NB4 (cell line): ENCODE data around the gene ADCY3.
"Not testable (repeated sequence)": the region's sequence is repeated elsewhere in the genome, so short reads cannot be mapped to it uniquely, and the experiment has no call there.

Source experiments
- DNase-seq: peaks from one replicate; pipeline ENCODE4 v3.0.0; 2010; ENCODE audit warnings: low read depth
- H3K4me3 ChIP-seq: one replicate; pipeline ENCODE4 v1.5.1; 2011; ENCODE audit warnings: mild to moderate bottlenecking, low read depth, low read length, moderate library complexity
- CTCF ChIP-seq: IDR thresholded peaks from one replicate; pipeline ENCODE4 v1.5.1; 2012; ENCODE audit warnings: low read depth, low read length
- MAX ChIP-seq: IDR thresholded peaks from 2 replicates; pipeline ENCODE4 v1.6.1; 2011; ENCODE audit warnings: low read depth, low read length
- MYC ChIP-seq: IDR thresholded peaks from 2 replicates; pipeline ENCODE4 v1.6.1; 2011; ENCODE audit warnings: low read depth, low read length
- POLR2A ChIP-seq: IDR thresholded peaks from 2 replicates; pipeline ENCODE4 v1.6.1; 2011; ENCODE audit warnings: mild to moderate bottlenecking; ENCODE audit not compliant: insufficient read length; ENCODE audit errors: extremely low read depth

The ADCY3 gene

GRCh38 chr2:24839729-24840128 is 80.3 kb downstream of the ADCY3 start:
- DNase-seq = no peak
- TF ChIP-seq POLR2A (no peak), CTCF (no peak), MAX (no peak)
- no peak overlapping the region for H3K4me3 ChIP-seq

- DNase-seq = no peak
- no peak for TF ChIP-seq POLR2A
- TF ChIP-seq CTCF = no peak
- TF ChIP-seq MYC = no peak
- no peak for TF ChIP-seq MAX
Measured at GRCh38 chr2:24838541-24838940, 81.5 kb downstream of the ADCY3 start.

GRCh38 chr2:24837996-24838513 is 82.0 kb downstream of the ADCY3 start:
- TF ChIP-seq MAX = no peak
- no peak for TF ChIP-seq POLR2A
- no peak for TF ChIP-seq CTCF
- TF ChIP-seq MYC = no peak
- no peak for DNase-seq
- H3K4me3 ChIP-seq = no peak overlapping the region

More at GRCh38 chr2:24838541-24838940, 81.5 kb downstream of the ADCY3 start:
- no peak overlapping the region for H3K4me3 ChIP-seq

GRCh38 chr2:24836706-24837105 is 83.3 kb downstream of the ADCY3 start:
- no peak for TF ChIP-seq CTCF
- TF ChIP-seq MYC = no peak
- no peak for TF ChIP-seq MAX
- TF ChIP-seq POLR2A = no peak
- no peak overlapping the region for H3K4me3 ChIP-seq
- DNase-seq = no peak

- DNase-seq = no peak
Measured at GRCh38 chr2:24836206-24836605, 83.8 kb downstream of the ADCY3 start.

GRCh38 chr2:24835411-24835810 is 84.6 kb downstream of the ADCY3 start:
- peak; percentile 49 for DNase-seq
- H3K4me3 ChIP-seq = not testable (repeated sequence)

More at GRCh38 chr2:24836206-24836605, 83.8 kb downstream of the ADCY3 start:
- H3K4me3 ChIP-seq = no peak overlapping the region
- TF ChIP-seq MYC (no peak), MAX (no peak), CTCF (no peak), POLR2A (no peak)
